GM19025 (cell line): Measurements from ENCODE around the gene CDH13.

Experiments
- ATAC-seq: cut with Tn5 transposase; IDR thresholded peaks from one replicate; pipeline ENCODE4 v1.9.1; 2021; ENCODE audit warnings: mild to moderate bottlenecking, low read depth, moderate library complexity; ENCODE audit not compliant: unreplicated experiment

CDH13 gene

GRCh38 chr16:82626791-82627261, at the start of gene CDH13:
Gene CDH13, plus strand, starts transcription at chr16:82626969.
- ATAC-seq = no peak

- ATAC-seq = no peak
These were observed 46.4 kb upstream of the CDH13 start for GRCh38 chr16:82580298-82580890.

- no peak for ATAC-seq
These were observed 43.8 kb upstream of the CDH13 start for GRCh38 chr16:82582975-82583374.

GRCh38 chr16:82583422-82583821, 43.3 kb upstream of the CDH13 start:
- no peak for ATAC-seq

GRCh38 chr16:82584553-82585152, 42.1 kb upstream of the CDH13 start:
- no peak for ATAC-seq

- no peak for ATAC-seq
These were observed 41.1 kb upstream of the CDH13 start for GRCh38 chr16:82585675-82586074.

GRCh38 chr16:82586130-82586529, 40.6 kb upstream of the CDH13 start:
- ATAC-seq = no peak

- ATAC-seq = no peak
These were observed 39.5 kb upstream of the CDH13 start for GRCh38 chr16:82587289-82587688.

- ATAC-seq = no peak
These were observed 37.4 kb upstream of the CDH13 start for GRCh38 chr16:82589407-82589806.

GRCh38 chr16:82594114-82594513, 32.7 kb upstream of the CDH13 start:
- no peak for ATAC-seq

GRCh38 chr16:82598771-82599170, 28.0 kb upstream of the CDH13 start:
- no peak for ATAC-seq

- no peak for ATAC-seq
These were observed 24.7 kb upstream of the CDH13 start for GRCh38 chr16:82601989-82602640.

- no peak for ATAC-seq
These were observed 22.9 kb upstream of the CDH13 start for GRCh38 chr16:82603784-82604411.

GRCh38 chr16:82605076-82605475, 21.7 kb upstream of the CDH13 start:
- ATAC-seq = no peak

GRCh38 chr16:82605863-82606620, 20.7 kb upstream of the CDH13 start:
- ATAC-seq = no peak

GRCh38 chr16:82609140-82609539, 17.6 kb upstream of the CDH13 start:
- ATAC-seq = no peak

GRCh38 chr16:82612263-82612662, 14.5 kb upstream of the CDH13 start:
- ATAC-seq = no peak

- ATAC-seq = no peak
These were observed 10.4 kb upstream of the CDH13 start for GRCh38 chr16:82616356-82616755.

GRCh38 chr16:82621781-82622180, 5.0 kb upstream of the CDH13 start:
- ATAC-seq = no peak

- no peak for ATAC-seq
These were observed 3.5 kb upstream of the CDH13 start for GRCh38 chr16:82623241-82623640.
